HAP-1 (cell line): Measurements from ENCODE around the gene KRT72.
"Not testable (repeated sequence)": the region's sequence is repeated elsewhere in the genome, so short reads cannot be mapped to it uniquely, and the experiment has no call there.

Experiments used
- DNase-seq, 2 experiments: peaks; one replicate each; pipeline ENCODE4 v3.0.0-alpha.2; 2016 to 2020; ENCODE audit warnings: low spot score in 2 of 2
- H3K27me3 ChIP-seq: fragments of 250-450 bp; sonication (Bioruptor Pico); 2 replicates; pipeline ENCODE4 v1.5.1; 2020; ENCODE audit warnings: low read depth, mild to moderate bottlenecking, moderate library complexity
- H3K36me3 ChIP-seq: fragments of 250-450 bp; sonication (Bioruptor Pico); replicated peaks from 2 replicates; pipeline ENCODE4 v1.5.1; 2020; ENCODE audit warnings: mild to moderate bottlenecking
- H3K4me1 ChIP-seq: fragments of 250-450 bp; sonication (Bioruptor Pico); 2 replicates; pipeline ENCODE4 v1.5.1; 2020; ENCODE audit warnings: mild to moderate bottlenecking
- H3K4me3 ChIP-seq: fragments of 250-450 bp; sonication (Bioruptor Pico); 2 replicates; pipeline ENCODE4 v1.5.1; 2020; ENCODE audit warnings: mild to moderate bottlenecking, moderate library complexity
- H3K9me3 ChIP-seq: fragments of 250-450 bp; sonication (Bioruptor Pico); 2 replicates; pipeline ENCODE4 v1.5.1; 2020; ENCODE audit warnings: mild to moderate bottlenecking, moderate library complexity
- in situ Hi-C: fragments of 300-500 bp; cut with MboI; formaldehyde crosslinking; loops from 3 replicates; pipeline ENCODE4 v1.14.3; 2020; ENCODE audit warnings: low sequenced_read_pairs, inconsistent platforms, mixed read lengths

The KRT72 gene

DNA sequence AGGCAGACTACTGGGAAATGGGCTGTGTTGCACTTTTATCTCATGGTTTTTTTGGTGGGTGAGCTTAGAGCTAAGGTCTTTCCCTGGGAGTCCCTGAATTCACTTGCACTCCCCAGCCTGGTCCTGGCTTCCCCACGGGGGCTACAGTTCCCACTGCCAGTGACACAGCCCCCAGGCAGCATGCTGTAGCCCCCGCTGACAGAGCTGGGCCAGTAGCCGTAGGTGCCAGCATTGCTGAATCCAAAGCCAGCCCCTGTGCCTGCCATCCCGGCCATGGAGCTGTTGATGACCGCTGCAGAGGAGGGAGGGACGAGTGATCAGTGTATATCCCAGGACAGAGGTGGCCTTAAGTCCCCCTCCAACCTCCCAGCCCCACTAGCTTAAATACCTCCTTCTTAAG lies 6.9 kb upstream of the KRT72 start:
- H3K36me3 ChIP-seq, result no peaks in the 10 kb centered on the region
- H3K9me3 ChIP-seq, result no peaks in the 10 kb centered on the region
- H3K4me3 ChIP-seq, result no peak overlapping the region
- peaks cover 6% of the 10 kb centered on the region; the same call in 1 of the 2 replicates for H3K27me3 ChIP-seq
- no peaks in the 10 kb centered on the region for H3K4me1 ChIP-seq
- no peak for DNase-seq
- in situ Hi-C loops, result no loop called here

DNA sequence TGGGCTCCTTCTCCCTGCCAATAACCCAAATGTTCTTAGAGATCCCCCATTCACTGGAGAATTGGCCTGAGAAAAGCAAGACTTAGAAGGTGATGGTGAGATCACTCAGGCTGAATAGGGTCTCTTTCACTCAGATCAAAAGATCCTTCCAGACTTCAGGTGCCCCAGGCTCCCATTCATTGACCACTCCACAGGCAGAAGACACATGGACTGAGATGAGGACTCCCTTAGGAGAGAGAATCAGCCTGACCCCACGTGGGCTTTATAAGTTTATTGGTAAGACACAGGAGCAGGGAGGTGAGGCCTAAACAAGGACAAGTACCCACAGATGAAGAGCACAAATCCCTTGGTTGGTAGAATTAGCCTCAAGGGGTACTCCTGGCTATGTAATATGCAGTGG lies 6.1 kb upstream of the KRT72 start:
- Histone ChIP-seq H3K36me3 (no peaks in the 10 kb centered on the region), H3K9me3 (no peaks in the 10 kb centered on the region), H3K27me3 (peaks cover 6% of the 10 kb centered on the region; the same call in 1 of the 2 replicates), H3K4me3 (no peak overlapping the region), H3K4me1 (no peaks in the 10 kb centered on the region)
- in situ Hi-C loops, result no loop called here
- DNase-seq, result no peak

DNA sequence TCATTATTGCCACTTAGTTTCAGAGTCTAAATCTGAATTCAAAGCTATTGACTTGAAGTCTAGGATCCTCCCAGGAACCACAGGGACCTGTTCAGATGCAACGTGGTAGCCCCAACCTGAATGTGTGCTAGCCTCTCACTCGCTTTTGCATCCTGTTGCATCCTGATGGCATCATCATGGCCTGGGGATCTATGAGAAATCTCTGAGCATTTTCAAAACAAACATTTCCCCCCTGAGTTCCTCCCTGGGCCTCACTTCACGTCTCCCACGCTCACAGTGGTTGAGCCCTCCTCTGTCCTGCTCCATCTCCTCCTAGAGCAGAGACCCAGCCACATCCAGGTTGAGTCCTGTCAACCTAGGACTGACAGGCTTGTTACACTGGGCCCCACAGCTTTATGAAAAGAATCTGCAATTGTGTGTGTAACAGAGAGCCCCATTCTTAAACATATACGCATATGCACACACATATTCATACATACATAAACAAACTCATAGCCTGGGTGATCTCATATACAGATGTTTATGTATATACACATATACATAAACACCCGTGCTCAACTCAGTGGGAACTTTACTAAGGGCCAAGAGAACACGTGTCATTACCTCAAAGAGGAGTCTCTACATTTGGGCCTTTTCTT lies 5.4 kb upstream of the KRT72 start:
- in situ Hi-C loops, result no loop called here
- H3K27me3 ChIP-seq, result peaks cover 6% of the 10 kb centered on the region; the same call in 1 of the 2 replicates
- no peak overlapping the region for H3K4me3 ChIP-seq
- H3K4me1 ChIP-seq, result no peaks in the 10 kb centered on the region
- H3K9me3 ChIP-seq, result no peaks in the 10 kb centered on the region
- DNase-seq, result no peak
- H3K36me3 ChIP-seq, result no peaks in the 10 kb centered on the region

DNA sequence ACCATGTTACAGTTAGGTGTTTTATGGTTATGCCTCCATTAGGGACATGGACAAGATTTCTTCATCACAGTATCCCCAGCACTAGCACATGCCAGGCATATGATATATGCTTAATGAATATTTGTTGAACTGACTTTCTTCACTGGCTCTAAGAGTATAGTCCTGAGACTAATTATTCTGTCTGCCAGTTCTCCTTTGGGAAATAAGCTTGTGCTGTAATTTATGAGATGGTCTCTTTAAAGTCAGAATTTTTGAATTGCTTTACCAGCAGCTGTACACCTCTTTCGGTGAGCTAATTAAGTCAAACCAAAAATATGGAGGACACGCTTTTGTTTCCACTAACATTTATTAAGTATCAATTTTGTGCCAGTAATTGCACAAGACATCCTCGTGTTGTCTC lies 4.8 kb upstream of the KRT72 start:
- DNase-seq, result no peak
- no peak overlapping the region for H3K4me3 ChIP-seq
- no peaks in the 10 kb centered on the region for H3K4me1 ChIP-seq
- peaks cover 6% of the 10 kb centered on the region; the same call in 1 of the 2 replicates for H3K27me3 ChIP-seq
- H3K36me3 ChIP-seq, result no peaks in the 10 kb centered on the region
- no peaks in the 10 kb centered on the region for H3K9me3 ChIP-seq
- in situ Hi-C loops, result no loop called here

DNA sequence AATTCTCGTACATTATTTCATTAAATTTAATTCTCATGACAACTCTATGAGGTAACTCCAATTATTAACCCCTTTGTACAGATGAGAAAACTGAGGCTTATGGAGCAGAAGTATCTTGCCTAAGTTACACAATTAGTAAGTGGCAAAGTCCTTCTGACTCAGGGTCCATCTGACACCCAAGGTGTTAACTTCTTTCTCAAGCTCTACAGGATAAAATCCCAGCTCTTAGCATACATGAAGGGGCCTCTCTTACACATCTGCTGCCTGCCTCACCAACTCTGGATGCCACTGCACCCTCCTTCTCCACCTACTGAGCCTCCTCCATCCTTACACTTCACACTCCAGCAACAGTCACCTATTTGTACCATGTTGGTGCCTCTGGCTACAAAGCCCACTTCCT lies 4.3 kb upstream of the KRT72 start:
- in situ Hi-C loops, result no loop called here
- peaks cover 6% of the 10 kb centered on the region; the same call in 1 of the 2 replicates for H3K27me3 ChIP-seq
- no peaks in the 10 kb centered on the region for H3K4me1 ChIP-seq
- no peak for DNase-seq
- no peaks in the 10 kb centered on the region for H3K36me3 ChIP-seq
- no peak overlapping the region for H3K4me3 ChIP-seq
- no peaks in the 10 kb centered on the region for H3K9me3 ChIP-seq

DNA sequence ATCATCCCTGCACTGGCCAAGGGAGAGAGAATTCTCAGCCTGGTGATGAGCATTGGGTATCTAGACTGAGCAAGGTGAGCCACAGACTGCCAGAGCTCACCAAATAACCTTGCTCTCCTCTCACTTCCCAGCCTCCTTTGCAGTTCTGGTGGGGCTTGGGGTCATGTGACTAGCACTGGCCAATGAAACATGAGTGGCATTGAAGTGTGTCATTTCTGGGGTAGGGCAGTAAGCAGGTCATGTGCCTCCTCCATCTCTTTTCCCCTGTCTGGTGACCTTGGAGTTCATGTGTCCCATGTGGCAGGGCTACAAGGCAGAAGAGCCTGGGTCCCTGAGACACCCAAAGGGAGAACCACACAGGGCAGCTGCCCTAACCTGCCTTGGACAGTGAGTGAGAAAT lies 3.6 kb upstream of the KRT72 start:
- in situ Hi-C loops, result no loop called here
- Histone ChIP-seq H3K36me3 (no peaks in the 10 kb centered on the region), H3K27me3 (peaks cover 4% of the 10 kb centered on the region; the same call in 1 of the 2 replicates), H3K4me1 (no peaks in the 10 kb centered on the region), H3K4me3 (no peak overlapping the region), H3K9me3 (no peaks in the 10 kb centered on the region)
- DNase-seq, result no peak

DNA sequence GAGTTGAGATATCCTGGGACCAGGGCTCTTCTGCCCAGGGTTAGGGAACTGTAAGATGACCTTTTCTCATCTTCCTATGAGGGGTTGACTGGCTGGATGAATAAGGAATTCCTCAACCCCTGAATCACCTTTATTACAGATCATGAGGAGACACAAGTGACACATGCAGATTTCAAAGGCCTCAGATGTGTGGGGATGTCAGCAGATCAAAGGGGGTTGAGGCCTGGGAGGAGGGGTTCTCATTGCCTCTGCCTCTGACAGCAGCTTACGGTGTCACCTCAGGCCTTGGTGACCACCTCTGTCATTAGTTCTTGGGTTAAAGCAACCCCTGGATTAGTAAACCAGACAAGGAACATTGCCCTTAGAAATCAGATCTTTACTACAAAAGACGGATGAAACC lies 2.1 kb upstream of the KRT72 start:
- H3K4me1 ChIP-seq, result no peaks in the 10 kb centered on the region
- in situ Hi-C loops, result no loop called here
- no peak overlapping the region for H3K4me3 ChIP-seq
- H3K36me3 ChIP-seq, result no peaks in the 10 kb centered on the region
- no peaks in the 10 kb centered on the region for H3K9me3 ChIP-seq
- DNase-seq, result no peak
- H3K27me3 ChIP-seq, result peaks cover 2% of the 10 kb centered on the region; the same call in 1 of the 2 replicates

DNA sequence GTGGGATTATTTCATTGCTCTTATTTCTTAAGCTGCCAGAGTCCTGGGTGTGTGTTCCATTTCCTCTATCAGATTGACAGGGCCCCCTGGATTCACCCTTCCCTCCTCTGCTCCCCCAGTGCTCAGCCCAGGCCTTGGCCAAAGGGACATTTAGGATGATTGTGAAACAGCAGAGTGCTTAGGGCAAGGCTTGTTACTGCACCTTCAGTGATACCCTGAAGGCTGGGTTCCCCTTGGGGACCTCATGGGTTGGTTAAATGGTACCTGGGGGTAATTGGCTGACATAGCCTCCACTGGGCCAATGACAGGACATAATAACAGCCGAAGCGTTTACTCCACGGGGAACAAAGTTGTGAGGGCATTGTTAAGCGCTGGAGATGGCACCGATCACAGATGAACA lies 1.3 kb upstream of the KRT72 start:
- H3K9me3 ChIP-seq, result no peaks in the 10 kb centered on the region
- no peaks in the 10 kb centered on the region for H3K4me1 ChIP-seq
- peaks cover 2% of the 10 kb centered on the region; the same call in 1 of the 2 replicates for H3K27me3 ChIP-seq
- in situ Hi-C loops, result no loop called here
- no peaks in the 10 kb centered on the region for H3K36me3 ChIP-seq
- H3K4me3 ChIP-seq, result no peak overlapping the region
- DNase-seq, result no peak

DNA sequence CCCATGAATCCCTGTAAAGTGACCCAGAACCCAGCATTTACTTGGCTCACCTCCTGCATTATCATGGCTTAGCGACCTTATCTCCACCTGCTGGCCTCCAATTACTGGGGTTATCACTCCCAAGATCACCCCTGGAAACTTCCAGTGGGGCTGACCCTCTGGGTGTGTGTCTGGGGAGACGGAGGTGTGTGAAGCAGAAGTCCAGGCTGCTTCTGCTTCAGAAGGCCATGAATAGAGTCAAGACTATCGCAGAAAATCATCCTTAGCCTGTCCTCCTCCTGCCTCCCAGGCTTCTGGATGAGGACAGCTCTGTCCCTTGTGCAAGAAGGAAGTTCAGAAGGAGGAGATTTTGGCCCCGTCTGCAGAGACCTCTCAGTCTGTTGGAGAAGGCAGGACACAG lies 408 bp upstream of the KRT72 start:
- no peak overlapping the region for H3K4me3 ChIP-seq
- no peaks in the 10 kb centered on the region for H3K36me3 ChIP-seq
- no peaks in the 10 kb centered on the region for H3K4me1 ChIP-seq
- in situ Hi-C loops, result no loop called here
- H3K9me3 ChIP-seq, result no peaks in the 10 kb centered on the region
- no peak for DNase-seq
- peaks cover 2% of the 10 kb centered on the region; the same call in 1 of the 2 replicates for H3K27me3 ChIP-seq

DNA sequence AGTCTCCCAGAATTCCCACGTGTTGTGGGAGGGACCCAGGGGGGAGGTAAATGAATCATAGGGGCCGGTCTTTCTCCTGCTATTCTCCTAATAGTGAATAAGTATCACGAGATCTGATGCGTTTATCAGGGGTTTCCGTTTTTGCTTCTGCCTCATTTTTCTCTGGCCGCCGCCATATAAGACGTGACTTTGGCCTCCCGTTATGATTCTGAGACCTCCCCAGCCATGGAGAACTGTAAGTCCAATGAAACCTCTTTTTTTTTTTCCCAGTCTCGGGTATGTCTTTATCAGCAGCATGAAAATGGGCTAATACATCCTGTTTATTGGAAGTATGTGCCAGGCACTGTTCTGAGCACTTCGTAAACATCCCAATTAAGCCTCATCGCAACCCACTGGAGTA lies 788 bp downstream of the KRT72 start:
- in situ Hi-C loops, result no loop called here
- peaks cover 2% of the 10 kb centered on the region; the same call in 1 of the 2 replicates for H3K27me3 ChIP-seq
- H3K4me3 ChIP-seq, result no peak overlapping the region
- H3K36me3 ChIP-seq, result no peaks in the 10 kb centered on the region
- no peaks in the 10 kb centered on the region for H3K4me1 ChIP-seq
- no peak for DNase-seq
- no peaks in the 10 kb centered on the region for H3K9me3 ChIP-seq

DNA sequence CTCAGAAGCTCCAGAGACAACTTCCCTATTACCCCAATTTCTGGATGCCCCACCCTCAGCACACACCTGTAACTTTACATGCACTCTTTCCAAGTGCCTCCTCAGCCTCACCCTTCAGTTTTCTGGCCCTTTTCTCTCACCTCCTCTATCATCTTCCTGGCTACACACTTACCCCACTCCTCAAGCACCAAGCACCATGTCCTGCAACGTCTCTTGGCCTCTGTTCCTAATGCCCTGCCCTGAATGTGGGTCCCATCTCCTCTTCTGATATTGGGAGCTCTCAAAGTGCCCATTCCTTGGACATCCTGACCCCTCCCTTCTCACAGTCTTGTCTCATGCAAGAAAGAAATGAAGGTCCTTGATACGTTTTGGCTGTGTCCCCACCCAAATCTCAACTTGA lies 1.2 kb downstream of the KRT72 start:
- 0 out of 2 replicates have a peak, but pooled peaks cover 2% of the 10 kb centered on the region for H3K27me3 ChIP-seq
- in situ Hi-C loops, result no loop called here

DNA sequence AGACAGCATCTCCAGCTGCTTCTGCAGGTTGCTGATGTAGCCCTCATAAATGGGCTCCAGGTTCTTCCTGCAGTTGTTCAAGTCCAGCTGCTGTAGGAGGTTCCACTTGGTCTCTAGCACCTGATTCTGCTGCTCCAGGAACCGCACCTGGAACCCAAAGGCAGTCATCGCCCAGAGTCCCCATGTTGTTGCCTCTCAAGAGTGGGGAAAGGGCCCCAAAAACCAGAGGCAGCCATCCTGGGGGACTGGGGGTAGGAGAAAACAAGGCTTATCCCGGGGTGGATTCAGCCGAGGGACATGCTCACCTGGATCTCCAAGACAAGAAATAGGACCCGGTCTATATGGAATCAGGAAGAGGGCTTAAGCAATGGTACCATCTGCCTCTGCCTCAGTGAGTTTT lies 2.3 kb downstream of the KRT72 start:
- no peaks in the 10 kb centered on the region for H3K36me3 ChIP-seq
- 0 out of 2 replicates have a peak, but pooled peaks cover 2% of the 10 kb centered on the region for H3K27me3 ChIP-seq
- no peaks in the 10 kb centered on the region for H3K4me1 ChIP-seq
- H3K9me3 ChIP-seq, result no peaks in the 10 kb centered on the region
- H3K4me3 ChIP-seq, result no peak overlapping the region
- no peak for DNase-seq
- in situ Hi-C loops, result no loop called here

More for the DNA sequence above, 1.2 kb downstream of the KRT72 start:
- Histone ChIP-seq H3K4me1 (no peaks in the 10 kb centered on the region), H3K9me3 (no peaks in the 10 kb centered on the region), H3K4me3 (no peak overlapping the region), H3K36me3 (no peaks in the 10 kb centered on the region)
- no peak for DNase-seq

DNA sequence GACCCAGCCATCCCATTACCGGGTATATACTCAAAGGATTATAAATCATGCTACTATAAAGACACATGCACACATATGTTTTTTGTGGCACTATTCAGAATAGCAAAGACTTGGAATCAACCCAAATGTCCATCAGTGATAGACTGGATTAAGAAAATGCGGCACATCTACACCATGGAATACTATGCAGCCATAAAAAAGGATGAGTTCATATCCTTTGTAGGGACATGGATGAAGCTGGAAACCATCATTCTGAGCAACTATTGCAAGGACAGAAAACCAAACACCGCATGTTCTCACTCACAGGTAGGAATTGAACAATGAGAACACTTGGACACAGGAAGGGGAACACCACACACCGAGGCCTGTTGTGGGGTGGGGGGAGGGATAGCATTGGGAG lies 7.0 kb downstream of the KRT72 start:
- H3K9me3 ChIP-seq, DNase-seq, H3K4me1 ChIP-seq, in situ Hi-C loops, H3K27me3 ChIP-seq, H3K4me3 ChIP-seq, H3K36me3 ChIP-seq: not testable (repeated sequence)

DNA sequence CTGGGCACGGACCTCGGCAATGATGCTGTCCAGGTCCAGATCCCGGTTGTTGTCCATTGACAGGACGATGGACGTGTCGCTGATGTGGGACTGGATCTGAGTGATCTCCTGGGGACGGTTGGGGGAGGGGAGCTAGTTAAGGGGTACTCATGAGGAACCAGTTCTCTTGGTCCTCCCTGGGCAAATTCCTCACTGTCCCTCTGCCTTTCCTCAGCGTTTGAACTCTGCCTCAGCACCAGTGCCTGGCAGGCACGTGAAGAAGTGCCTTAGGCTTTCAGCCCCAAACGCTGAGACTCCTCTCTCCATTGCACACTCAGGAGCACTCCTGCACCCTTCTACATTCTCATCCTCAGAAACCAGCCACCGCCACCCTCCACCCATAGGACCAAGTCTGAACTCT lies 9.7 kb downstream of the KRT72 start:
- Histone ChIP-seq H3K4me1 (no peaks in the 10 kb centered on the region), H3K4me3 (no peak overlapping the region), H3K36me3 (no peaks in the 10 kb centered on the region), H3K27me3 (0 out of 2 replicates have a peak, but pooled peaks cover 2% of the 10 kb centered on the region), H3K9me3 (no peaks in the 10 kb centered on the region)
- in situ Hi-C loops, result no loop called here
- DNase-seq, result no peak

DNA sequence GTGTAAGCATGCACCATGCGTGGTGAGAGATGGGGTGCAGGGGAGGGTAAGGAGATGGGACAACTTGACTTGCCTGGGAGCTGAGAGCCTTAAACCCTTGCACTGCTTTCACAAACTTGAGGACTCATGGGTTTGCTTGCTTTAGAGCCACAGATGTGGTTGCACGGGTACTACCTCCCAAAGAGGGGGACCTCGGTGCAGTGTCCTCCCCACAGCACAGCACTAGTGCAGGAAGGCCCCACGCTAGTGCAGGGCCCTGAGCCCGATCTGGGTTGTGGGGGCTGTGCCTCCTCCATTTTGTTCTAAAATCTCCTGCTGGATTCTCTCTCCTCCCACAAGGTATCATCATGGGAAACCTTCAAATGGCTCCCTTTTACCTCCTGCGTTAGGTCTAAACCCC lies 11.2 kb downstream of the KRT72 start:
- H3K9me3 ChIP-seq, result no peaks in the 10 kb centered on the region
- no peak overlapping the region for H3K4me3 ChIP-seq
- H3K27me3 ChIP-seq, result 0 out of 2 replicates have a peak, but pooled peaks cover 3% of the 10 kb centered on the region
- in situ Hi-C loops, result no loop called here
- no peak for DNase-seq
- H3K4me1 ChIP-seq, result no peaks in the 10 kb centered on the region
- no peaks in the 10 kb centered on the region for H3K36me3 ChIP-seq
